Activated naive CD4-positive, alpha-beta T cell treated with anti-CD3 and anti-CD28 coated beads, Interleukin-2, amount 50 U/mL, for 16 hours (primary cell): ENCODE measurements around the gene ANXA6.

ENCODE experiments used
- DNase-seq: peaks from one replicate; pipeline ENCODE4 v3.0.0-alpha.2; 2020

Gene ANXA6

DNA sequence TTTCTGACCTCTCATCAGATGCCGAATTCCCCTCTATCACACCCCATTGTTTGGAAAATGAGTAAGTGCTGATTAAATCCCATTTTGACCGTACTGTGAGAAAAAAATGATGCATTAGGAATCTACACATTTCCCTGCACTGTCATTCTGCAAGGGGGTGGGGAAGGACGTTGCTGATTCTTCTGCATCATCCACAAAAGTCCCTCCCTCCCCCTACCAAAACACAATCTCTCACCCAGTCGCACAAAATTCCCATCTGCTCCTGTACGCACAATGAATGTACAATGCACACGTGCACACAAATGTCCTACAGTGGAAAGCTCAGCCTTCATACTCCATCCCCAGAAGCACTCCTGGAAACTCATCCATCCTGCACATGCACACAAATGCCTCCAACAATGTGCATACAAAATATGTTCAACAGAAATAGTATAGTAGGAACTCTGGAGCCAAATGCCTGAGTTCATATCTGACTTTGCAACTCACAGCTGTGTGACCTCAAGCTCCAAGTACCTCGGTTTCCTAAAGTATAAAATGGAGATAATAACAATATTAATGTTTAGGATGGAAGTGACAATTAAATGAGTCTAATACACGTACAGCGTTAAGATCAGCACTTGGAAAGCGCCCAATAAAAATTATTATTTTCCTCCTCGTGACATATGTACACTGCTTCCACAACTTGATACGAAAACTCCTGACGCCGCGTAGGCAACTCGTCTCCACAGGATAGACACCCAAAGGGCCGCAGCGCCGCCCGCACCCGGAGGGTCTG lies 77.6 kb downstream of the ANXA6 start:
- DNase-seq: peak; percentile 44

DNA sequence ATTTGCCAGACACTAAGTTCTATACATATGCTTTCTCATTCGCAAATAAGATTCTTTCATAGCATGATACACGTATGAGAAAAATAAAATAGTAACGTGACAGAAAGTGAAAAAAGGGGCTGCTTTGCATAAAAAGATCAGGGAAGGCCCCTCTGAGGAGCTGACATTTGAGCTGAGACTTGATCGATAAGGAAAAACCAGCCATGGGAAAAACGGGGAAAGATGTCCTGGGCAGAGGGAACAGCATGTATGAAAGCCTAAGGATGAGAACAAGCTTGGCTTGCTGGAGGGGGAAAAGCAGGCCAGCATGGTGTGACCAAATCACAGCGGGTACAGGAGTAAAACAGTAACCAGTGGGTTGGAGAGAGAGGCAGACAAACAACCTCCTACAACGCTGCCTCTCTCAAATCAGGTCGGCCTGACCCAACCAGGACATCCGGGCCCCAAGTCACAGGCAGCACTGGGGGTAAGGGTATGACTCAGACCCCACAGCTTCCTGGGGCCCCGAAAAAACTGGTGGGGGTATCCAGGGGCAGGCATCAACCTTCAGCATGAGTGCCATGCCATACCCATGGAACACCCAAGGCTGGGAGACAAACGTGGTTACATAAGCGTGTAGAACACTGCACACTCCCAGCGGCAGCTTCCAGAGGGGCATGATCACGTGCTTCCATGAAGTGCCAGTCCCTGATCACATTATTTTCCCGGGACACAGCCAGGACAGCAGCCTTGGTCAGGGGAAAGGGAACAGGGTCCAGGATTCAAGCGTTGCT lies 78.9 kb downstream of the ANXA6 start:
- DNase-seq: peak; percentile 72

DNA sequence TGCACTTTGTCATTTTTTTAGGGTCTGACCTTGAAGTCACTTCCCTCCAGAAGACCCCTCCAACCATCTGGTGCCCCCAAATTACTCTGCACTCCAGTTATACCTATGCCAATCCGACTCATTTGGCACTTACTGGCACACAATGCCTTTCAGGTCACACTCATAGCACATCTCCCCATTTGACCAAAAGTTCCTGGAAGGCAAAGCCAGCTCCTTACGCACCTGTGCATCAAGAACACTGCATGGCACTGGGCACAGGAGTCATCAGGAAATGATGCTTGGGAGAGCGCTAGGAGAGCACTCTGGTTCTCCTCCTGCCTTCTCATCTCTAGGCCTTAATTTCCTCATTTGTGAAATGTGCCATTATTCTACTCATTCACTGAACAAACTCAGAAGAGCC lies 79.6 kb downstream of the ANXA6 start:
- no peak for DNase-seq

DNA sequence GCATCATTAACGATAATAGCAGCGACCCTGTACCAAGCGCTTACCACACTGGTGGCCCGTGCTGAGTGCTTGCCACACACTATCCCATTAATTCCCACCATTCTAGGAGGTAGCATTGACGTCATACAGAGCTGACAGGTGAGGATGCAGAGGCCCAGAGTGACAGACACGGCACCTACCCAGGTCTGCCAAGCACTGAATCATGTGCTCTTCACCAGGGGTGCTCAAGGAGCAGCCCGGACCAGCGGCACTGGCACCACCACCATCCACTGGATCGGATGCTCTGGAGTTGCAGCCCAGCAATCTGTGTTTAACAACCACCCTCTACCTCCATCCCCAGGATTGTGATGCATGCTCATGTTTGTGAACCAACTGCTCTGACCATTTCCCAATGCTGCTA lies 80.2 kb downstream of the ANXA6 start:
- no peak for DNase-seq

DNA sequence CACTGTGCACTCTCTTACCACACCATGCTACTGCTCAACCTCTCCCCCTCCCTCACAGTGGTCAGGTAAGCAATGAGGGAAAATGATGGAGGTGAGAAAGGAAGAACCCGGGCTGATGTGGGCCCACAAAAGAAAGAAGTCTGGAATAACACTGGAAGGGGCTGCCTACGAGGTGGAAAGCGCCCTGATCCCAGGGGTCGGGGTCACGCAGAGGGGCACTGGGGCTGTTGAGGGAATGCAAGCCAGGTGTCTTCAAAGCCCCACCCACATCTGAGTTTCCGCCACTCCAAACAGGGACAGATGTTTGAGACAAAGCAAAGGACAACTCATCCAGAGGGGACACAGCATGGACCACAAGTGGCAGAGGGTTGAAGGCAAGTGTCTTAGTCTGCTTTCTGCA lies 81.0 kb downstream of the ANXA6 start:
- DNase-seq: no peak

DNA sequence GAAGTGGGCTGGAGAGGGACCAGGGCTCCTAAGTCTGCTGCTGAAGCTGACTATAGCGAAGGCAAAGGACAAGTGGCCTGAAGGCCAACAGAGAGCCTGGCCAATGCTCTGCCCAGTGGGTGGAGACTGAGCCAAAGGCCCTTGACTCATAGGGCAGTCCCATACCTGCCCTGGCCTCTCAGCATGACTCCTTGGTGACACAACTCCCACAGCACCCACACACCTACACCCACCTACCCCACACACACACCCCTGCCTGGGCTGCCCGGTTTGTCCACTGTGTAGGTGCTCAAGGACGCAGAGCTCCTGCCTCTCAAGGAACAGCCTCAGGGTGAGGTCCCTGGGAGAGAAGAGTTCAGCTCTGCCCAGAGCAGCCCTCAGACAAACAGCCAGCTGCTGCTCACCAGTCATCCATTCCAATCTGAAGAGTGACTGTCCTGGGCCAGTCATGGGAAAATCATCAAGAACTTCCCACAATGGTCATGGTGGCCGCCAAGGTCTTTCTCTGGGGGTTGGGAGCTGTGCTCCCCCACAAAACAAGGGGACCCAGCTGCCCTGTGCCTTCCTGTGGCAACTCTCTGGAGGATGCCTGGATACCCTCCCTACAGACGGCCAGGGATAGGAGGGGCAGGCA lies 81.8 kb downstream of the ANXA6 start:
- DNase-seq: no peak

DNA sequence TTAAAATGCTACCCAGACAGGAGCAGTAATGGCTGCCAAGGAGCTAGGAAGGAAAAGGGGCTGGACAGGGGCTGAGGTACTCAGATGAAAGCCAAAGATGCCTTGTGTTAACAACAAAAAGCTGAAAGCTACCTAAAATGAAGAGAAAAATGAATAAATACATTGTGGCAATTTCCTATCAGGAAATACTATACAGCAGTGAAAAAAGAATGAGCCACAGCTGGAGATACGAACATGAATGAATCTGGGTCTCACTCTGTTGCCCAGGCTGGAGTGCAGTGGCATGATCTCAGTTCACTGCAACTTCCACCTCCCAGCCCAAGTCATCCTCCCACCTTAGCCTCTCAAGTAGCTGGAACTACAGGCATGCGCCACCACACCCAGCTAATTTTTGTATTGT lies 83.0 kb downstream of the ANXA6 start:
- DNase-seq: no peak

DNA sequence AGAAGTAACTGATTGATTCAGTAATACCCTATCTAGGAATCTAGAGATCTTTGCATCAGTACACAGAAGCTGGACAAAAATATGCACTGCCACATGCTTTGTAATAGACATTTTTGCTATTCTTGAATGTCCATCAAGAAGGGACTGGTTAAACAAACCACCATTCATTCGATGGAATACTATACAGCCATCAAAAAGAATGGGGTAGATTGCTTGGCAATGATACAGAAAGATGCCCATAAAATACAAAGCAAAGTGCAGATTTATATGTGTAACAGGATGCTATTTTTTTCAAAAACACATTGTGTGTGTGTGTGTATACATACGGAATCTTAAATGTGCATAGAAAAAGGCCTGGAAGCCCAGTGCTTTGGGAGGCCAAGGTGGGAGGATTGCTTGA lies 84.3 kb downstream of the ANXA6 start:
- no peak for DNase-seq

DNA sequence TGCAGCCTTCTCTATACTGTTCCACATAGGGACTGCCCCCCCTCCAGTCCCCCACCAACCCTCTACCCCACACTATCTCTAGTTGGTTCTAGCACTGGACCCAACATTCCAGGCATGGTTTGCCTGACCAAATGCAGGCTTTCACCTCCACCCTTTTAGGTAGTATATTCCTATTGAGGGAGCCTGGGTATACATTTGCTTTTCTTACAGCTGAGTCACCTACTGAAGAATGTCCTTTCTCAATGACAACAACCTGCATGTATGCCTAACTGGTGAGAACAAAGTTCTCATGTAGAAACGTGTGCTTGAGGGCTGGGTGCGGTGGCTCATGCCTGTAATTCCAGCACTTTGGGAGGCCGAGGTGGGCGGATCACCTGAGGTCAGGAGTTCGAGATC lies 85.0 kb downstream of the ANXA6 start:
- DNase-seq: no peak

DNA sequence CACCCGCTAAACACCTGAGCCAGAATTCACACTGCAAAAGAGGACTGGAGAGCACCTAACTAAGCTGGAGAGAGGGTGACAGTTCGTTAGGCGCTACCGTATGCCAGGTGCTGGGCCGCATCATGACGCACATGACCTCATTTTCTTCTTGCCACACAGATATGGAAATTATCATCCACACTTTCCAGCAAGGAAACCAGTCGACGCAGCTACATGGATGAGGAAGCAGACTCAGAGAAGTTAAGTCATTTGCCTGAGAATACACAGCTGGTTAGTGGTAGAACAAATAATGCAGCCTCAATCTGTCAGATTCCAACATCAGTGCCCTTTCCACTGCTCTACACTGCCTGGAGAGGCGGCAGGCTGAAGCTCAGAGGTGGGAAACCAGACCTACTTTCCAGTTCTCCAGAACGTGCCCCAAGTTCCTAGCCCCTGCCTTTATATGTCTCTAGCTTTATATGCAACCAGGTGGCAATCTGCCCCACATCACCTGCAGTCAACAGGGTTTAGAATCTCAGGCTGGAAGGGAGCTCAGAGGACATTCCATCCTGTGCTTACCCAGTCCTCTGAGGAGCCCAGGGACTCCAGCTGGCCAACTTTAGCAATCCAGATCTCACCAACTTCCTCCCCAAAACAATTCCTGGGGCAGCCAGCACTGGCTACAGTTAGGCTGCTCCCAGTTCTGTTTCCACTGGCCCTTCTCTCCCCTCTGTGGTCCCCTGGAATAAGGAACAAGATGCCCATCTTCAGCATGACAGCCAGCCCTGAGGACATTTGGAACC lies 85.5 kb downstream of the ANXA6 start:
- no peak for DNase-seq

DNA sequence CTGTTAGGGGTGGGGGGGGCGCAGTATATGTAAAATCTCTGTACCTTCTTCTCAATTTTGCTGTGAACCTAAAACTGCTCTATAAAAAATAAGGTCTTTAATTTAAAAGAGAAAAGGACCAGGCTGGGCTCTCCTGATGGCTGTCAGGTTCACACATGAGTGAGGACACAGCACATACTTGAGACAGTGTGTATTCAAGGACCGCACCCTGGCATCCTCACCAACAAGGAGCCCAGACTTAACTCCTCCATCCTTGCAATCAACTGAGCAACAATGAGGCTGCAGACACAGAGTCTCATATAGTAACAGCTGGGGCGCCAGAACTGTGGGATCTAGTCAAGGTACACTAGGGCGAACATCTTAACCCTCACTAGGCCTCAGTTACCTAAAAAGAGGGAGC lies 86.6 kb downstream of the ANXA6 start:
- DNase-seq: no peak

DNA sequence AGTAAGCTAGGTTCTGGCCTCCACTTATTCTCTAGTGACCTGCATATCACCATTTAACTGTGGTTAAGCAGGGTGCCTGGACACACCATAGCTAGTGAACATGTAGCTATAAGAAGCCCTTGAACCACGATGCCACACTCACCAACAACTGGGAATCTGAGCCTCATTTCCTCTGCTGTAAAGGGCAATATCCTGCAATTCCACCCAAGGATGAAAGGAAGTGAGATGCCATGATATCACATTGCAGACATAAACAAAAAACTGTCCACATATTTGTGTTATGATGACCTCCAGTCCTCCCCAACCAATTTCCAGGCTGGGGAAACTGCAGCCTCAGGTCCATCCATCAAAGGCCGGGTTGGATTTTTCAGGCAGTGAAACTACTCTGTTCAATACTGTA lies 87.1 kb downstream of the ANXA6 start:
- DNase-seq: no peak

DNA sequence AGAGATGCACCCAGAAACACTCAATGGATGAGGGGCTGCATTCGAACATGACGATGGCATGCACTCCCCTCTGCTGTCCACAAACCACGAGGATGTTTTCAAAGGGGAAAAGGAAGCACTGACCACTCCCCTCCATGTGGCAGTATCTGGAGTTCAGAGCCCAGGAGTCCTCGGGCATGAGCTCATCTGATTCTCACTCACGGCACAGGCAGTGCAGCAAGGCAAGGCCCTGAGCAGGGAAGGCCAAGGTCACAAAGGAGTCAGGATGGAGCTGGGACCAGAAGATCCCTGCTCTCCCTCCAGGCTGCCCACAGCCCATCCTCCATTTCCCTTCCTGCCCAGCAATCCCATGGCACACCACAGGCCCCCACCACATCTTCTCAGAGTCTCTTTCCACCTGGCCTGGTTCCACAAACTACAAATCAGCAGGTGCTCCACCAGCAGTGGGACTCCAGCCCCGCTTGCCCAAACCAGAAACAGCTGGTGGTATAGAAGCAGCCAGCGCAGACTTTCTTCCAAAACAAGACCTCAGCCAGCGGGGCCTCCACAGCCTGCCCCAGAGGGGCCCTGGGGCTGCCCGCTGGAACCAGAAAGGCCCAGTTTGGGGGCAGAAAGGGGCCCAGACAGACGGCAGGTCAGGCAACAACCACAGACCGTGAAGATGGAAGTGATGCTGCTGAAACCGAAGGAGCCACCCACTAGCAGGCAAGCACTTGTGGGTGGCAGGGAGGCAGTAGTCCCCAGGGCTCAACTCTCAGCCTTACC lies 89.0 kb downstream of the ANXA6 start:
- DNase-seq: no peak

DNA sequence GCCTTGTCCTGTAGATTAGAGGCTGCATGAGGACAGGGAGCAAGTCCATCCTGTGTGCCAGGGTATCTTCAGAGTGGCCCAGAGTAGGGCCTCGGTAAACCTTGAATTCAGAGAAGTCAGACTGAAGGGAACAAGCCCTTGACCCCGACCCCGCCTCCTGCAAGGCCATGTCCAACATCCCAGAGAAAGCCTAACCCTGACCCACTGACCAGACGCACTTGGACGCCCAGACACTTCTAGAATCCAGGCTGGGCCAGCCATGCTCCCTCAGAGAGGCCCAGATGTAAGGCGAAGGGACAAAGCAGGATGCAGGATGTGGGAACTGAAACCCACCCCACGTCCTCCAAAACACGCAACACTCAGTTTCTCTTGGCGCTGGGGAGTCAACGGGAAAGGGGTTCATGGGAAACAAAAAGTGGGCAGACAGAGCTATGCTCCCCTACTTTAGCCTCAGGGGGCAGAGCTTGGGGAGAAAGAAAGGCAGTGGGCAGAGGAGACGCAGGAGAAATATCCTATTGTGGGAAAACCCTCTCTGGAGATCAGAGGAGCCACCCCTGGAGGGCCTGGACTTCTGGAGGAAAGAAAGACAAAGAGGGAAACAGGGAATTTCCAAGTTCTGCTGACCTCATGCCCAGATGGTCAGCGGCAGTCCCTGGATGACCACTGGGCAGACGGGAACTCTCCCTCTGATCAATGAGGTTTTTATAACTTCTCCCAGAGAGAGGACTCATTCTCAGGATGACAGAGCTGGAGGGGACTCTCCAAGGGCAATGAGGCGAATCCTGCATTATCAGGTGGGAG lies 89.7 kb downstream of the ANXA6 start:
- DNase-seq: no peak

DNA sequence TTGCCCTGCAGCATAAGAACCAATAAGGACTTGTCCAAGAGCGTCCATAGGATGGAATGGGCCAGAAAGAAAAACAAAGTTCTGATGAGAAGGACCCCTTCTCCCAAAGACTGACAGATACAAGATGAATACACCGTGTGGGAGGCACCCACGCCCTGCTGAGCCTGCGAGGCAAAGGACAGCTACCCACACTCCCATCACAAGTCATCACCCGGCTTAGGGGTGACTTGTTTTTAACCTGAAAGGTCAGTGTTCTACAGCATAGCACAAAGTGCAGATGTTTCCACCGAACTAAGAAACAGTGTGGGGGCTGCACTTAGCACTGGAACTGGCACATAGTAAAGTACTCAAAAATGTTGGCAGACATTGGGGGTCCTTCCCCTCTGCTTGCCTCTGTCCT lies 90.7 kb downstream of the ANXA6 start:
- DNase-seq: no peak

DNA sequence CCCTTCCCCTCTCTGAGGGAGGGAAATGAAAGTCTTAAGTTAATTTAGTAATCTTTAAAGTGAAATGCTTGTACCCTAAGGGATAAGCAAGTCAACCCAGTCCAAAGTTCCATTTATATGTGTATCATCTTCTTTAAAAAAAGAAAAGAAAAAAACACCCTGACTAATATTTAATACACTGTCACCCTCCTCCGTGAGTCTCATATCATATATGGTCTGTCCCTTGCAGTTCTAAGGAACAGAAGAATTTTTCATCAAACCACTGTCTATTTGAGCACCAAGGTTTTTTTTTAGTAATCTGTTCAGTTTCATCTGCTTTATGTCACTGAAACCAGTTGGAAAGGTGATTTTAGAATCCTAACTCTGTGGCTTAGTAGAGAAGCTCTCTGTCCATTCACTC lies 92.0 kb downstream of the ANXA6 start:
- DNase-seq: no peak

DNA sequence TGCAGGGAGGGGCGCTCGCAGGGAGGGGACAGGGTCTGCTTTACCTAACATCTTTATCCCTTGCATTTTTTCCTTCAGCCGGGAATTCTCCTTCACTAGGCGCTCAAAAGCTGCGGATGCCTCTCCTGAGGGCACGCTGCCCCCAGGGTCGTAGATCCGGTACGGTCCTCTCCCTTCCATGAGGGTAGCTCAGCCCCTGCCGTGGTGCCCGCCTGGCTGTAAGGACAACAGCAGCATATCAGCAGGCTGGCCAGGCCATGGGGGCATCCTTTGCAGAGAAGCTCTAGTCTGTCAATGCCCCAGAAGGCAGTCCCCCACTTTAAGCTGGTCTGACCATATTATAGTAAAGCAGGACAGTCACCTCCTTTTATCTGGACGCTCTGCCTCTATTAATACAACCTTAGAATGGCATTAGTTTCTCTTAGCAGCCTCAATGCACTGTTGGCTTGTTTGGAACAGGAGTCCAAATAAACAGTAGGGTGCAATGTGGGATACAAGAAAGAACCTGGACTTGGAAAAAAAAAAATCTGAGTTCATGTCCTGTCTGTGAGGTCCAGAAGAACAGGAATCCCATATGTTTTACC lies 92.6 kb downstream of the ANXA6 start:
- DNase-seq: no peak

DNA sequence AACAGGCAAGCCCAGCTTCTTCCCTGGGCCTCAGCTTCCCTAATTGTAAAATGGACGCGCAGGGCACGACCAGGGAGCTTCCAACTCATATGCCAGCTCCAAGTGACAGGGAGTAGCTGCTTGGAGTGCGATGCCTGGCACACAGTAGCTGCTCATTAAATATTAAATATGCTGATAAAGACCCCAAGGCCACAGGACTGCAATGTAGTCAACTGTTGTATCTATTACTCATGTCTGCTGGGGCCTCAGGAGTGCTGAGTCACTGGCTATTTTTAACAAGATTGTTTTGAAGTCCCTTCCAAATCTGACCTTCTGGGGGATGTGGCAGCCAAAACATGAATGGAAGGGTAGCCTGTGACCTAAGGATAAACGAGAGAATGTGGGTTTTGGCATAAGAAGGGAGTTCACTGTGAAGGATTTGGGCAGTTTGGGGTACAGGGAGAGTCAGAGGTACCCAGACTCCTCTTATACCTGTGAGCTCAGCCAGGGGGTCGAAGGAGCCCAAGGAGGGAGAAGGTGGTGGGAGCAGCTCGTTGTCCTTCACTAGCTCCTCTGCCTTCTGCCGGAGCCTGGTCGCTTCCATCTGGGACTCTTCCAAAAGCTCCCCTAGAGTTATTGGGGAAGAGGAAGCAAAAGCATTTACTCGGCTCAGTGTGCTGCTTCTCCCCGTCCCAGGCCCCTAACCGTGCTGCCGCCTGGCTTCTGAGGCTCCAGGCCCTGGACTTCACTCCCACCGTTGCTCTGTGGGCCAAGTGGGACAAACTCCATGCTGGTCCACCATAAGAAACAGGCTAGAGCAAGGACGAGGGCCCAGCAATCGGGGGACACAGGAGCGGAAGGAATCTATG lies 94.2 kb downstream of the ANXA6 start:
- no peak for DNase-seq

DNA sequence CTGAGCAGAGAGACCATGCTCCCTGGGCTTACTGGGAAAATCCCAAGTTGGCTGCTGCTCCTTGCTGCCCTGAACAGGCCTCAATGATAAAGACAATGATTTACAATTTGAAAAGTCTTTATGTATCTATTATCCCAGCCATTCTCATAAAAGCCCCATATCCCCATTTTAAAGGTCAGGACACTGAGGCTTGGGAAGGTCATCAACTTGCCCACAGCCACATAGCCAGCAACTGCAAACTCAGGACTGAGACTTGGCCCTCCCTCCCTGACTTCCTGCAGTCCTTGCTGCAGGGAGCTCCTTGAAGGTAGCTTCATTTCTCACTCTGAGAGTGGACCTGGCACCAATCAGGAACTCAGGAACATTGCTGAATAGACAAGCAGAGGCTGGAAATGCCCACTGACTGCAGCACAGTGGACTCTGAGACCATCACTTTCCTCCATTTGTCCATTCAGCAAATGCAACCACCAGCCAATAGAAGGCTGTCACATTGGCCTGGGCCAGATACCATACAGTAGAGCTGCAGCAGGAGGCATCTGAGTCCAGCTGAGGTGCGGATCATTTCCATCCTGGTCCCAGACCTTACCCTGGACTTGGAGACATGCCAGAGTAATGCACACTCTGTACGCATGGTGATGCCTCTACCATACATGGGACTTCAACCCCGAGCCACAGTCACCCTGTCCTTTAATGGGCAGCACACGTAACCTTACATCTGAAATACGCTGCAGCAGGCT lies 95.0 kb downstream of the ANXA6 start:
- DNase-seq: no peak

DNA sequence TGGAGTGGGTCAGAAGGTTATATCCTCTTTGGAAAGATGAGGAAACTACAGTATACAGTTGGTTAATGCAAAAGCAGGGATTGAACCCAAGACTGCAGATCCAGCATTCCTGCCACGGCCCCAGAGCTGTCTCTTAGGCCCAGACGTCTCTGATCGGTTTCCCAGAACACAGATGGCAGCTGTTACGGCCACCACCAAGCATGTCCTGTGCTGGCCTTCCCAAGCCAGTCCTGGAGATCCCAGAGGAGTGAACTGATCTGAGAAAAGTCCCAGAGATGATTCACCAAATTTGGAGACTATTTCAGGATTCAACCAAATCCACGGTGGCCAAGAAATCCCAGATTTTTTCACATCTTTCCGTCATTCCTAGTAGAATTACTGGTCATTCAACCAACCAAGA lies 96.8 kb downstream of the ANXA6 start:
- DNase-seq: no peak
